Fibroblast of lung (primary cell): Measurements from ENCODE around the gene NDUFB2. TPM values are rescaled to one million over a fixed set of nuclear protein-coding genes. Genes with fewer than 3 reads are reported as not detected.
"Not testable (repeated sequence)": the region's sequence is repeated elsewhere in the genome, so short reads cannot be mapped to it uniquely, and the experiment has no call there.

Experiments used
- DNase-seq, 2 donors: peaks; one replicate each; pipeline versions ENCODE4 v3.0.0 to v3.0.0-alpha.2; 2010; ENCODE audit warnings: low read depth in 2 of 2
- H2AFZ ChIP-seq: 2 replicates; pipeline ENCODE4 v1.5.1; 2012; ENCODE audit warnings: low read length, control low read depth, inconsistent platforms
- H3K27ac ChIP-seq: 2 replicates; pipeline ENCODE4 v1.5.1; 2011; ENCODE audit warnings: low read length, control low read depth; ENCODE audit not compliant: insufficient read depth
- H3K27me3 ChIP-seq: 2 replicates; pipeline ENCODE4 v1.5.1; 2011; ENCODE audit warnings: mild to moderate bottlenecking, low read length; ENCODE audit not compliant: control insufficient read depth, insufficient read depth
- H3K36me3 ChIP-seq: 2 replicates; pipeline ENCODE4 v1.5.1; 2011; ENCODE audit warnings: low read length; ENCODE audit not compliant: control insufficient read depth, insufficient read depth
- H3K4me1 ChIP-seq: 2 replicates; pipeline ENCODE4 v1.5.1; 2011; ENCODE audit warnings: low read length; ENCODE audit not compliant: control insufficient read depth, insufficient read depth; ENCODE audit errors: extremely low read depth
- H3K4me2 ChIP-seq: 2 replicates; pipeline ENCODE4 v1.5.1; 2011; ENCODE audit warnings: low read length, control low read depth; ENCODE audit not compliant: insufficient read depth; ENCODE audit errors: extremely low read depth
- H3K4me3 ChIP-seq, 4 experiments: fragments of 200-600 bp in 1 of 4; sonication (generic) in 1 of 4; replicated peaks in 1 of 4; 2 replicates each; pipeline ENCODE4 v1.5.1; 2011 to 2016; ENCODE audit warnings: low read length in 4 of 4, low read depth in 3 of 4, mild to moderate bottlenecking in 3 of 4, control low read depth in 2 of 4, inconsistent platforms in 1 of 4, mixed read lengths in 1 of 4; ENCODE audit not compliant: insufficient read depth in 1 of 4; ENCODE audit errors: control extremely low read depth in 1 of 4
- H3K79me2 ChIP-seq: 2 replicates; pipeline ENCODE4 v1.5.1; 2012; ENCODE audit warnings: mild to moderate bottlenecking, low read length, inconsistent platforms; ENCODE audit not compliant: control insufficient read depth, insufficient read depth
- H3K9ac ChIP-seq: 2 replicates; pipeline ENCODE4 v1.5.1; 2011; ENCODE audit warnings: mild to moderate bottlenecking, low read length, control low read depth; ENCODE audit not compliant: insufficient read depth
- H3K9me3 ChIP-seq: 2 replicates; pipeline ENCODE4 v1.5.1; 2012; ENCODE audit warnings: low read depth, low read length; ENCODE audit not compliant: control insufficient read depth, insufficient read depth
- H4K20me1 ChIP-seq: 2 replicates; pipeline ENCODE4 v1.5.1; 2011; ENCODE audit warnings: low read length; ENCODE audit not compliant: control insufficient read depth, insufficient read depth; ENCODE audit errors: extremely low read depth
- CTCF ChIP-seq, 2 donors: IDR thresholded peaks in 1 of 2; conservative IDR thresholded peaks in 1 of 2; 1 replicate in 1 of 2; 2 replicates in 1 of 2; pipeline ENCODE4 v1.5.1; 2011 to 2012; ENCODE audit warnings: low read length in 2 of 2, control low read depth in 1 of 2, inconsistent platforms in 1 of 2, low read depth in 1 of 2, mild to moderate bottlenecking in 1 of 2
- EZH2 ChIP-seq: IDR thresholded peaks from 2 replicates; pipeline ENCODE4 v1.5.1; 2012; ENCODE audit warnings: low read length, control low read depth, mild to moderate bottlenecking; ENCODE audit errors: missing control alignments
- polyA plus RNA-seq, 2 donors: library from polyadenylated mRNA; depleted of rRNA in 1 of 2; stranded (reverse) in 1 of 2; unstranded in 1 of 2; fragments of >200 nt; gene quantifications; 2 replicates each; pipeline ENCODE4 v1.2.1, GENCODE V29; 2011 to 2012; ENCODE audit warnings: missing spikeins in 1 of 2
- total RNA-seq: library from RNA; depleted of rRNA; stranded (reverse); fragments of >200 nt; gene quantifications from 2 replicates; pipeline ENCODE4 v1.2.1, GENCODE V29; 2014

Gene NDUFB2
- total and polyA plus RNA-seq, 2 donors (not counting 1 experiment from before 2014, with no cell fraction given): 116 to 283 TPM

- TF ChIP-seq EZH2 (no peak), CTCF (conservative IDR thresholded peaks at IDR 0.05 in 1 of 2, IDR thresholded peaks at IDR 0.05 in 1 of 2; ENCODE audit: low read depth in 1 of 2, low read length in 2 of 2) (no peak)
- Histone ChIP-seq H2AFZ (no peak overlapping the region), H3K4me2 (no peak overlapping the region), H3K27me3 (no peaks in the 10 kb centered on the region), H3K9ac (no peak overlapping the region), H4K20me1 (no peaks in the 10 kb centered on the region), H3K4me1 (no peaks in the 10 kb centered on the region), H3K27ac (no peak overlapping the region), H3K9me3 (no peaks in the 10 kb centered on the region), H3K36me3 (no peaks in the 10 kb centered on the region), H3K4me3 (no peak overlapping the region), H3K79me2 (peaks cover 28% of the 10 kb centered on the region)
- no peak for DNase-seq
These were observed 7.7 kb downstream of the NDUFB2 start for GRCh38 chr7:140704205-140704604.

- H4K20me1 ChIP-seq: no peaks in the 10 kb centered on the region
- H3K4me1 ChIP-seq: no peaks in the 10 kb centered on the region
- no peak overlapping the region for H3K27ac ChIP-seq
- H3K4me2 ChIP-seq: no peak overlapping the region
- no peaks in the 10 kb centered on the region for H3K27me3 ChIP-seq
- peaks cover 4% of the 10 kb centered on the region for H3K79me2 ChIP-seq
- no peak overlapping the region for H3K9ac ChIP-seq
- peak in 1 of 2 donors; percentile 9 for DNase-seq
- no peaks in the 10 kb centered on the region for H3K9me3 ChIP-seq
- H3K4me3 ChIP-seq: no peak overlapping the region
- no peak for TF ChIP-seq CTCF (conservative IDR thresholded peaks at IDR 0.05 in 1 of 2, IDR thresholded peaks at IDR 0.05 in 1 of 2; ENCODE audit: low read depth in 1 of 2, low read length in 2 of 2)
- TF ChIP-seq EZH2: no peak
- no peak overlapping the region for H2AFZ ChIP-seq
- no peaks in the 10 kb centered on the region for H3K36me3 ChIP-seq
These were observed 10.6 kb downstream of the NDUFB2 start for GRCh38 chr7:140707132-140707531.

- H3K27ac ChIP-seq, H3K9me3 ChIP-seq, H3K27me3 ChIP-seq, H3K79me2 ChIP-seq, H3K4me3 ChIP-seq, H4K20me1 ChIP-seq, DNase-seq, H3K9ac ChIP-seq, H2AFZ ChIP-seq, H3K4me2 ChIP-seq, H3K36me3 ChIP-seq, H3K4me1 ChIP-seq: not testable (repeated sequence)
These were observed 12.3 kb downstream of the NDUFB2 start for GRCh38 chr7:140708764-140709163.

GRCh38 chr7:140712392-140712791 is 15.9 kb downstream of the NDUFB2 start:
- H3K4me1 ChIP-seq, H3K9me3 ChIP-seq, H3K36me3 ChIP-seq, H3K9ac ChIP-seq, H3K27me3 ChIP-seq, H2AFZ ChIP-seq, DNase-seq, H3K79me2 ChIP-seq, H3K27ac ChIP-seq, H3K4me2 ChIP-seq, H3K4me3 ChIP-seq, H4K20me1 ChIP-seq: not testable (repeated sequence)
